SK-N-SH treated with all-trans-retinoic acid at 6 μM for 48 hours (cell line): ENCODE measurements around the gene GAST.

Experiments used
- ATAC-seq: fragments of 200-7000 bp; cut with Tn5 transposase; 3 replicates; pipeline ENCODE4 v1.9.1; 2020; ENCODE audit warnings: mild to moderate bottlenecking, moderate library complexity
- ARNTL ChIP-seq: fragments of 450-650 bp; formaldehyde crosslinking; IDR thresholded peaks from 2 replicates; pipeline ENCODE4 v1.5.0; 2020; ENCODE audit warnings: low read depth, mild to moderate bottlenecking, moderate library complexity, borderline replicate concordance
- BACH2 ChIP-seq: fragments of 250-450 bp; sonication (Bioruptor Pico); IDR thresholded peaks from 2 replicates; pipeline ENCODE4 v1.9.0; 2021; ENCODE audit warnings: mild to moderate bottlenecking, borderline replicate concordance
- CSDC2 ChIP-seq: fragments of 250-450 bp; sonication (Bioruptor Pico); IDR thresholded peaks from 2 replicates; pipeline ENCODE4 v1.5.0; 2020; ENCODE audit warnings: mild to moderate bottlenecking, moderate library complexity
- ESRRG ChIP-seq: fragments of 250-450 bp; sonication (Bioruptor Pico); IDR thresholded peaks from 2 replicates; pipeline ENCODE4 v1.6.1; 2021; ENCODE audit warnings: mild to moderate bottlenecking
- OSR1 ChIP-seq: fragments of 250-450 bp; sonication (Bioruptor Pico); IDR thresholded peaks from 2 replicates; pipeline ENCODE4 v1.8.0; 2022; ENCODE audit warnings: moderate library complexity, mild to moderate bottlenecking, inconsistent platforms
- SNAI2 ChIP-seq: fragments of 250-450 bp; sonication (Bioruptor Pico); IDR thresholded peaks from 2 replicates; pipeline ENCODE4 v1.5.0; 2020; ENCODE audit warnings: mild to moderate bottlenecking, moderate library complexity
- TCF4 ChIP-seq: fragments of 250-450 bp; sonication (Bioruptor Pico); IDR thresholded peaks from 2 replicates; pipeline ENCODE4 v1.8.0; 2021; ENCODE audit warnings: mild to moderate bottlenecking, moderate library complexity, borderline replicate concordance
- TOX ChIP-seq: fragments of 250-450 bp; sonication (Bioruptor Pico); IDR thresholded peaks from 2 replicates; pipeline ENCODE4 v1.8.0; 2021; ENCODE audit warnings: mild to moderate bottlenecking, moderate library complexity, borderline replicate concordance
- ZC3H10 ChIP-seq: fragments of 250-450 bp; sonication (Bioruptor Pico); IDR thresholded peaks from 2 replicates; pipeline ENCODE4 v1.5.1; 2021; ENCODE audit warnings: mild to moderate bottlenecking, moderate library complexity
- ZFP30 ChIP-seq: fragments of 450-650 bp; formaldehyde crosslinking; IDR thresholded peaks from 2 replicates; pipeline ENCODE4 v1.5.0; 2022; ENCODE audit warnings: mild to moderate bottlenecking, moderate library complexity
- ZNF565 ChIP-seq: fragments of 450-650 bp; formaldehyde crosslinking; conservative IDR thresholded peaks from 2 replicates; pipeline ENCODE4 v1.5.0; 2020; ENCODE audit warnings: low read depth, mild to moderate bottlenecking, moderate library complexity
- ZNF70 ChIP-seq: fragments of 450-650 bp; formaldehyde crosslinking; IDR thresholded peaks from 2 replicates; pipeline ENCODE4 v1.5.0; 2020; ENCODE audit warnings: mild to moderate bottlenecking, moderate library complexity
- ZNF8 ChIP-seq: fragments of 450-650 bp; formaldehyde crosslinking; IDR thresholded peaks from 2 replicates; pipeline ENCODE4 v1.5.0; 2020; ENCODE audit warnings: mild to moderate bottlenecking, moderate library complexity
- TF ChIP-seq, protein P1 (sequence below): fragments of 250-450 bp; sonication (Bioruptor Pico); IDR thresholded peaks from 2 replicates; pipeline ENCODE4 v1.8.0; 2020; ENCODE audit warnings: mild to moderate bottlenecking, moderate library complexity, borderline replicate concordance
- TF ChIP-seq, protein P2 (sequence below): fragments of 250-450 bp; sonication (Bioruptor Pico); IDR thresholded peaks from 2 replicates; pipeline ENCODE4 v1.5.1; 2021; ENCODE audit warnings: mild to moderate bottlenecking, moderate library complexity
- TF ChIP-seq, protein P3 (sequence below): fragments of 250-450 bp; sonication (Bioruptor Pico); IDR thresholded peaks from 2 replicates; pipeline ENCODE4 v1.8.0; 2021; ENCODE audit warnings: low read depth, mild to moderate bottlenecking, moderate library complexity, borderline replicate concordance
- TF ChIP-seq, protein P4 (sequence below): fragments of 250-450 bp; sonication (Bioruptor Pico); IDR thresholded peaks from 2 replicates; pipeline ENCODE4 v1.5.0; 2020; ENCODE audit warnings: mild to moderate bottlenecking, moderate library complexity
- TF ChIP-seq, protein P5 (sequence below): fragments of 250-450 bp; sonication (Bioruptor Pico); IDR thresholded peaks from 2 replicates; pipeline ENCODE4 v1.5.1; 2020; ENCODE audit warnings: low read depth, mild to moderate bottlenecking, moderate library complexity

The GAST gene

DNA sequence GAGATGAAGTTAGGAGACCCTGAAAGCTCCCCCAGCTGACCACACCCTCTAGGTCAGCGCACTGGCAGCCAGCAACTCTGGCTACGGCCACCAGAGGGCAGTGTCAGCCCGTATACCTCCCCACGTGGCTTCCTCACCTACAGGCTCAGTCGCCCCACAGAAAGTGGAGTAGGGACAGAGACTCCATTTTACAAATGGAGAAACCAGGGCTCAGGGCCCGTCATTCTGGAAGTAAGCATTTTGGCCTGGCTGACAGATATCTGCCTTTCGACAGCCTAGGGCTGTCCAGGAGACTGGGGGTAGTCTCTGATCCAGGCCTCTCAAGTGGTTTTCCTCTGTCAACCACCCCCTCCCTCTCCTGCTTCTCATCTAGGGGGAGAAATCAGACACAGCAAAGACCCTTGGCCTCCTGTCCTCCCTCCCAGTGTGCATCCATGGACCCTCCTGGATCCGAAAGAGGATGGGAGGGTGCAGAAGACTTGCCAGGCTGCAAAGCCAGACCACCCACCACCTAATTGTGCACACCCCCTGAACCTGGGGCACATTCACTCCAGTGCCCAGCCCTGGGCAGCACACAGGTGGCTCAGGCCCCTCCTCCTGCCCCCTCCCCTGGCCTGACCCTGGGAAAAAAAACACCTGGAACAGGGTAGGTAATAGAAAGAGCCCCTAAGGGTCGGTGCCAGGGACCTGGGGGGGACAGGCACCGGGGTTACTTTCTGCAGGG is 26.1 kb downstream of the GAST start:
- TF ChIP-seq, protein P1, sequence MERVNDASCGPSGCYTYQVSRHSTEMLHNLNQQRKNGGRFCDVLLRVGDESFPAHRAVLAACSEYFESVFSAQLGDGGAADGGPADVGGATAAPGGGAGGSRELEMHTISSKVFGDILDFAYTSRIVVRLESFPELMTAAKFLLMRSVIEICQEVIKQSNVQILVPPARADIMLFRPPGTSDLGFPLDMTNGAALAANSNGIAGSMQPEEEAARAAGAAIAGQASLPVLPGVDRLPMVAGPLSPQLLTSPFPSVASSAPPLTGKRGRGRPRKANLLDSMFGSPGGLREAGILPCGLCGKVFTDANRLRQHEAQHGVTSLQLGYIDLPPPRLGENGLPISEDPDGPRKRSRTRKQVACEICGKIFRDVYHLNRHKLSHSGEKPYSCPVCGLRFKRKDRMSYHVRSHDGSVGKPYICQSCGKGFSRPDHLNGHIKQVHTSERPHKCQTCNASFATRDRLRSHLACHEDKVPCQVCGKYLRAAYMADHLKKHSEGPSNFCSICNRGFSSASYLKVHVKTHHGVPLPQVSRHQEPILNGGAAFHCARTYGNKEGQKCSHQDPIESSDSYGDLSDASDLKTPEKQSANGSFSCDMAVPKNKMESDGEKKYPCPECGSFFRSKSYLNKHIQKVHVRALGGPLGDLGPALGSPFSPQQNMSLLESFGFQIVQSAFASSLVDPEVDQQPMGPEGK (CRISPR knock-in tag), result no peak
- TF ChIP-seq, protein P2, sequence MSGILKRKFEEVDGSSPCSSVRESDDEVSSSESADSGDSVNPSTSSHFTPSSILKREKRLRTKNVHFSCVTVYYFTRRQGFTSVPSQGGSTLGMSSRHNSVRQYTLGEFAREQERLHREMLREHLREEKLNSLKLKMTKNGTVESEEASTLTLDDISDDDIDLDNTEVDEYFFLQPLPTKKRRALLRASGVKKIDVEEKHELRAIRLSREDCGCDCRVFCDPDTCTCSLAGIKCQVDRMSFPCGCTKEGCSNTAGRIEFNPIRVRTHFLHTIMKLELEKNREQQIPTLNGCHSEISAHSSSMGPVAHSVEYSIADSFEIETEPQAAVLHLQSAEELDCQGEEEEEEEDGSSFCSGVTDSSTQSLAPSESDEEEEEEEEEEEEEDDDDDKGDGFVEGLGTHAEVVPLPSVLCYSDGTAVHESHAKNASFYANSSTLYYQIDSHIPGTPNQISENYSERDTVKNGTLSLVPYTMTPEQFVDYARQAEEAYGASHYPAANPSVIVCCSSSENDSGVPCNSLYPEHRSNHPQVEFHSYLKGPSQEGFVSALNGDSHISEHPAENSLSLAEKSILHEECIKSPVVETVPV (CRISPR knock-in tag), result no peak
- TF ChIP-seq, protein P3, sequence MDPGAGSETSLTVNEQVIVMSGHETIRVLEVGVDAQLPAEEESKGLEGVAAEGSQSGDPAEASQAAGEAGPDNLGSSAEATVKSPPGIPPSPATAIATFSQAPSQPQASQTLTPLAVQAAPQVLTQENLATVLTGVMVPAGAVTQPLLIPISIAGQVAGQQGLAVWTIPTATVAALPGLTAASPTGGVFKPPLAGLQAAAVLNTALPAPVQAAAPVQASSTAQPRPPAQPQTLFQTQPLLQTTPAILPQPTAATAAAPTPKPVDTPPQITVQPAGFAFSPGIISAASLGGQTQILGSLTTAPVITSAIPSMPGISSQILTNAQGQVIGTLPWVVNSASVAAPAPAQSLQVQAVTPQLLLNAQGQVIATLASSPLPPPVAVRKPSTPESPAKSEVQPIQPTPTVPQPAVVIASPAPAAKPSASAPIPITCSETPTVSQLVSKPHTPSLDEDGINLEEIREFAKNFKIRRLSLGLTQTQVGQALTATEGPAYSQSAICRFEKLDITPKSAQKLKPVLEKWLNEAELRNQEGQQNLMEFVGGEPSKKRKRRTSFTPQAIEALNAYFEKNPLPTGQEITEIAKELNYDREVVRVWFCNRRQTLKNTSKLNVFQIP, result no peak
- TF ChIP-seq, protein P4, sequence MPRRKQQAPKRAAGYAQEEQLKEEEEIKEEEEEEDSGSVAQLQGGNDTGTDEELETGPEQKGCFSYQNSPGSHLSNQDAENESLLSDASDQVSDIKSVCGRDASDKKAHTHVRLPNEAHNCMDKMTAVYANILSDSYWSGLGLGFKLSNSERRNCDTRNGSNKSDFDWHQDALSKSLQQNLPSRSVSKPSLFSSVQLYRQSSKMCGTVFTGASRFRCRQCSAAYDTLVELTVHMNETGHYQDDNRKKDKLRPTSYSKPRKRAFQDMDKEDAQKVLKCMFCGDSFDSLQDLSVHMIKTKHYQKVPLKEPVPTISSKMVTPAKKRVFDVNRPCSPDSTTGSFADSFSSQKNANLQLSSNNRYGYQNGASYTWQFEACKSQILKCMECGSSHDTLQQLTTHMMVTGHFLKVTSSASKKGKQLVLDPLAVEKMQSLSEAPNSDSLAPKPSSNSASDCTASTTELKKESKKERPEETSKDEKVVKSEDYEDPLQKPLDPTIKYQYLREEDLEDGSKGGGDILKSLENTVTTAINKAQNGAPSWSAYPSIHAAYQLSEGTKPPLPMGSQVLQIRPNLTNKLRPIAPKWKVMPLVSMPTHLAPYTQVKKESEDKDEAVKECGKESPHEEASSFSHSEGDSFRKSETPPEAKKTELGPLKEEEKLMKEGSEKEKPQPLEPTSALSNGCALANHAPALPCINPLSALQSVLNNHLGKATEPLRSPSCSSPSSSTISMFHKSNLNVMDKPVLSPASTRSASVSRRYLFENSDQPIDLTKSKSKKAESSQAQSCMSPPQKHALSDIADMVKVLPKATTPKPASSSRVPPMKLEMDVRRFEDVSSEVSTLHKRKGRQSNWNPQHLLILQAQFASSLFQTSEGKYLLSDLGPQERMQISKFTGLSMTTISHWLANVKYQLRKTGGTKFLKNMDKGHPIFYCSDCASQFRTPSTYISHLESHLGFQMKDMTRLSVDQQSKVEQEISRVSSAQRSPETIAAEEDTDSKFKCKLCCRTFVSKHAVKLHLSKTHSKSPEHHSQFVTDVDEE (CRISPR knock-in tag), result no peak
- TF ChIP-seq CSDC2 (CRISPR knock-in tag), result no peak
- peak; percentile 87 for ATAC-seq

DNA sequence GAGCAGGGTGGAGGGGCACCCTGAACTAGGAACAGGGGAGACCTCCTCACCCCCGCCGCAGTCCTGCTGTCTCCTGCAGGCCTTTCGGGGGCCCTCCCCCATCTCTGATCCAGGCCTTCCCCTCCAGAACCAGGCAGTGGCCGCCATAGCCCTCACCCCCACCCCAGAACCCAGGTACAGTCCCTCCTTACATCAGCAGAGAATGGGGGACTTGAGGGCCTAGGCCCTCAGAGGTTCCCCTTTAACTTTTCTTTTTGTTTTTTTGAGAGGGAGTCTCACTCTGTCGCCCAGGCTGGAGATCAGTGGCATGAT is 26.6 kb downstream of the GAST start:
- no peak for TF ChIP-seq ESRRG (CRISPR knock-in tag)
- TF ChIP-seq SNAI2 (CRISPR knock-in tag), result no peak
- no peak for TF ChIP-seq ZNF70 (CRISPR knock-in tag)
- TF ChIP-seq OSR1 (CRISPR knock-in tag), result no peak
- TF ChIP-seq, protein P1 (CRISPR knock-in tag), result no peak
- no peak for TF ChIP-seq ZC3H10
- no peak for TF ChIP-seq BACH2 (CRISPR knock-in tag)
- TF ChIP-seq, protein P3, result no peak
- TF ChIP-seq, protein P2 (CRISPR knock-in tag), result no peak
- TF ChIP-seq TCF4 (CRISPR knock-in tag), result no peak
- TF ChIP-seq ZNF8, result no peak
- no peak for TF ChIP-seq TOX
- TF ChIP-seq ARNTL (CRISPR knock-in tag), result no peak
- TF ChIP-seq ZNF565 (CRISPR knock-in tag), result no peak
- no peak for TF ChIP-seq ZFP30 (CRISPR knock-in tag)
- TF ChIP-seq, protein P4 (CRISPR knock-in tag), result no peak
- TF ChIP-seq, protein P5, sequence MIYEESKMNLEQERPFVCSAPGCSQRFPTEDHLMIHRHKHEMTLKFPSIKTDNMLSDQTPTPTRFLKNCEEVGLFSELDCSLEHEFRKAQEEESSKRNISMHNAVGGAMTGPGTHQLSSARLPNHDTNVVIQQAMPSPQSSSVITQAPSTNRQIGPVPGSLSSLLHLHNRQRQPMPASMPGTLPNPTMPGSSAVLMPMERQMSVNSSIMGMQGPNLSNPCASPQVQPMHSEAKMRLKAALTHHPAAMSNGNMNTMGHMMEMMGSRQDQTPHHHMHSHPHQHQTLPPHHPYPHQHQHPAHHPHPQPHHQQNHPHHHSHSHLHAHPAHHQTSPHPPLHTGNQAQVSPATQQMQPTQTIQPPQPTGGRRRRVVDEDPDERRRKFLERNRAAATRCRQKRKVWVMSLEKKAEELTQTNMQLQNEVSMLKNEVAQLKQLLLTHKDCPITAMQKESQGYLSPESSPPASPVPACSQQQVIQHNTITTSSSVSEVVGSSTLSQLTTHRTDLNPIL (CRISPR knock-in tag), result no peak
- no peak for ATAC-seq
